Putamen (tissue), 1 donor: Measurements from ENCODE around the gene MAST4.
A peak's percentile ranks its signal among the peaks of the same experiment; 100 is the strongest.
"Not testable (repeated sequence)": the region's sequence is repeated elsewhere in the genome, so short reads cannot be mapped to it uniquely, and the experiment has no call there.

ENCODE experiments used
- DNase-seq: peaks from one replicate; pipeline ENCODE4 v3.0.0-alpha.2; 2016; ENCODE audit warnings: low spot score

MAST4 gene

DNA sequence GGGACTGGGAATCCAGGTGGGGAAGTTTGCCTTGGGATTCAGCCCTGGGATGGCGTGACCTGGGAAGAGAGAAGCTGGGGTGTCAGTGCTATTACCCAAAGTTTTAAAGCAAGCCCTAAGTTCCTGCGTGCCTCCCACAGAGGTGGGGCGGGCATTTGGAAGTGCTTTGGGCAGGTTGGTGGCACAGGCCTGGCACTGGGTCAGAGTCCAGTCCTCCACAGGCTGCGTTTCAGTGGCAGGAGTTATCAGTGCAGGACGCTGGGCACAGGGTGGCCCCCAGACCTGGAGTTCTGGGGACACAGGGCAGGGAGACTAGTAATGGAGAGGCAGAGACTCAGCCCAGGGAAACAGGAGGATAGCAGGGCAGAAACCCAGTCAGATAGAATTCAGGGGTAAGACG lies 147.2 kb downstream of the MAST4 start:
- DNase-seq, result no peak

DNA sequence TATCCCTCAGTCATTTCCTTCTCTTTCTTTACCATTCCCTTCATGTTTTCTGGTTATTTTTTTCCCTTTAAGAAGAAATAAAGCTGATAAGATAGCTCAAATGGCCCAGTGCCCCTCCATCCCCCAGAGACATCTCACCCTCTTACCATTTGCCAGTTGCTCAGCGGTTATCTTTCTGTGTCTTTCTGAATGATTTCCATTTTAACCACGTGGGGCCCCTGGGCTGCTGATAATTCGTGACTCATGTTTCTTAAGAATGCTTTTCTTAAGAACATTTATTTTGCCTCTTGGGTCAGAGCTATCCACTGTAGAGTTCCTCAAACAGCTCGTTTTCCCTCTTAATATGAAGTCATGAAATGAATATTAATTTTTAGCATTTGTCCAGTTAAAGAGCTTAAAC lies 147.8 kb downstream of the MAST4 start:
- DNase-seq, result no peak

DNA sequence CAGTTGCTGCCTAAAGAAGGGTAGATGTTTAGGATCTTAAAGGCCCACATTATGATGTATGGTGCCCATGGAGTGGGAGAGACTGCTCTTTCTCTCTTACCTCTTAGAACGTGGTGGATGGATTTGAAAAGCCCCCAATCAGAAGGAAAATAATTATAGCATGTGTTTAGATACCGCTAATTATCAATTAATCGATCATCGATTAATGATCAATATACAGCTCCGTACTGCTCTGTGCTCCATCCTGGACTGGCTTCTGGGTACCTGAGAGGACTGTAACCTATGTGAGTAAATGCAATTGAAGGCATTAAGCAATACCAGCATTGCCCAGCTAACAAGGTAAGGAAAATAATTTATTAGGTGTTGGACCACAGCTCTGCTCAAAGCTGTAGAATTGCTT lies 149.1 kb downstream of the MAST4 start:
- no peak for DNase-seq

DNA sequence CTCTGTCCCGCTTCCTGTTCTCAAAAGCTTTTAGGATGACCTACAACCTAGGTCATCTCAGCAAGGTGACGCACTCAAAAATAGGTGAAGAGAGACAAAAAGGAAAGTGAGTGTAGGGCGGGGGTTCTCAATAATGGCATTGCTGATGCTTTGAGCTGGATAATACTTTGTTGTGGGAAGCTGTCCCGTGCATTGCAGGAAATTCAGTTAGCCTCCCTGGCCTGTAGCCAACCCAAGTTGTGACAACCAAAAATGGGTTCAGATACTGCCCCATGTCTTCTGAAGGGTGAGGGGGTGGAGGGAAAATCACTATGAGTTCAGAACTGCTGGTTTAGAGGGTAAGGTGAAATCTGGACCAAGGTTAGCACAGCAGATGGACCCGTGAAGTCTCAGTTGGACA lies 151.4 kb downstream of the MAST4 start:
- no peak for DNase-seq

DNA sequence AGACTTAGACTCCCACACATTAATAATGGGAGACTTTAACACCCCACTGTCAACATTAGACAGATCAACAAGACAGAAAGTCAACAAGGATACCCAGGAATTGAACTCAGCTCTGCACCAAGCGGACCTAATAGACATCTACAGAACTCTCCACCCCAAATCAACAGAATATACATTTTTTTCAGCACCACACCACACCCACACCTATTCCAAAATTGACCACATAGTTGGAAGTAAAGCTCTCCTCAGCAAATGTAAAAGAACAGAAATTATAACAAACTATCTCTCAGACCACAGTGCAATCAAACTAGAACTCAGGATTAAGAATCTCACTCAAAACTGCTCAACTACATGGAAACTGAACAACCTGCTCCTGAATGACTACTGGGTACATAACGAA lies 156.5 kb downstream of the MAST4 start:
- DNase-seq, result not testable (repeated sequence)

DNA sequence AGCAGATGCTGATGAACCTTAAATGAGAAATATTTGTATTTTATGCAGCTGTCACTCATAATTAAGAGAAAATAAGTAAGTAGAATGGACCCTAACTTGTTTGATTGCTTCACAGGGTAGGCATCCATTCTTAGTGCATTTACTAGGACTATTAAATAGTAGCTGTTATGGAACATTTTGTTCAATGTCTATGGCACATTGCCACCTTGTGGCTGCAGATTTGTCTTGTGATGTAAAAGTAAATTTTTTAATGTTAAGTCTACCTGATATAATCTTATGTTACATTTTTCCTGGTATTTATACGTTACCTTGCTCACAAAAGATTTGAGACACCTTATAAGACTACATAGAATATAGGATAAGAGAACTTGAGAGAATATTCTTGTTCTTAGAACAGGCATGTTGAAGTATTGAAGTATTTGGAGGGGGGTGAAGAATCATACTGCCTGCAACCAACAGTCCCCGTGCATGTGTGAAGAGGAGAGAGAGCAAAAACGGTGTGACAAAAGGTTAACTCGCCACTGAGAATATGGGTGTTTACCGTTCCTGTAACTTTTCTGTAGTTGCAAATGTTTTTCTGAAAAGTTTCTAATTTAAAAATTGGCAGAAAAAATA lies 161.1 kb downstream of the MAST4 start:
- peak; percentile 18 for DNase-seq

DNA sequence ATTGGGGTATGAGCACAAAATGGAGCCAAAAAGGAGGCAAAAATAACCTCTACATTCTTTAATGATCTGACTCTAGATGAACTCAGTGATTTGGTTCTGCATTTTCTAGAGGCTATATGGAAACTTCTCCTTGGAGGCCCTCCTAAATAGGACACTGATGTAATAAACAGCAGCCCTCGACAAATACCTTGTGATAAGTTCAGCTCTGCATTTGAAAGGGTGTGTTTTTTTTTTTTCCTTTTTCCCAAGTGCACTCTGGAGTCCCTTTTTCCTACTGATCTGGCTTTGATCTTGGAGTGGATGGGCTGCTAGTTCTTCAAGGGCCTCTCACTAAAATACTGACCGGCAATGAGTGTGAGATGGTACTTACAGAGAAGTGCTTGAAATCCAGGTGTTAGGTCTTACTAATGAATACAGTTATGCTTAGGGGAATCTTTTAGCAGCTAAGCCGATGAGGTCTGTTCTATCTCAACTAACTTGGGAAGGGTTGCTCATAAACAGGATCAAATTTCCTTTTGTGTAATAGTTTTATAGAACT lies 161.7 kb downstream of the MAST4 start:
- DNase-seq, result no peak

DNA sequence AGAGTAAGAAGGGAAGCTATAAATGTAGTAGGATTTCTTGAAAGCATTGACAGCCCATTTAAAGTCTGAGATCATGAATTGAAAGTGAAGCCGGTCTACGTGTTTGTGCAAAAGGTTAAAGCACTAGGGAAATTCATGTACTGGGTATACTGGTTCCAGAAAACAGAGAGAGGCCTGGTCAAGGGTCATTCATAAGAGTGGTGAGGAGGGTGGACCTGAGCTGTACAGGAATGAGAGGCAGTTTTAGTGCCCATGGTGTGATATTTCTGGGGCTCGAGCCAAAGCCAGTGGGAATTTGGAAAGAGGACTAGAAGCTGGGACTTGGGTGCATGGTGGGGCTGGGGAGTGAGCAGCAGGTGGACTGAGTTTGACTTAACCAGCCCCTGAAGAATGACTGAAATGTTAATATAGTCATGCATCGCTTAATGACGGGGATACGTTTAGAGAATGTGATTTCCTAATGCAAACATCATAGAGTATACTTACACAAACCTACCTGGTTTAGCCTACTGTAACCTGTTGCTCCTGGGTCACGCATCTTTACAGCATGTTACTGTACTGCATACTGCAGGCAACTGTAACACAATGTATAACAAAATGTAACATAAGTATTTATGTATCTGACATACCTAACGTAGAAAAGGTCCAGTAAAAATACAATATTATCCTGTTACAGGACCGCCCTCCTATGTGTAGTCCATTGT lies 173.0 kb downstream of the MAST4 start:
- no peak for DNase-seq

DNA sequence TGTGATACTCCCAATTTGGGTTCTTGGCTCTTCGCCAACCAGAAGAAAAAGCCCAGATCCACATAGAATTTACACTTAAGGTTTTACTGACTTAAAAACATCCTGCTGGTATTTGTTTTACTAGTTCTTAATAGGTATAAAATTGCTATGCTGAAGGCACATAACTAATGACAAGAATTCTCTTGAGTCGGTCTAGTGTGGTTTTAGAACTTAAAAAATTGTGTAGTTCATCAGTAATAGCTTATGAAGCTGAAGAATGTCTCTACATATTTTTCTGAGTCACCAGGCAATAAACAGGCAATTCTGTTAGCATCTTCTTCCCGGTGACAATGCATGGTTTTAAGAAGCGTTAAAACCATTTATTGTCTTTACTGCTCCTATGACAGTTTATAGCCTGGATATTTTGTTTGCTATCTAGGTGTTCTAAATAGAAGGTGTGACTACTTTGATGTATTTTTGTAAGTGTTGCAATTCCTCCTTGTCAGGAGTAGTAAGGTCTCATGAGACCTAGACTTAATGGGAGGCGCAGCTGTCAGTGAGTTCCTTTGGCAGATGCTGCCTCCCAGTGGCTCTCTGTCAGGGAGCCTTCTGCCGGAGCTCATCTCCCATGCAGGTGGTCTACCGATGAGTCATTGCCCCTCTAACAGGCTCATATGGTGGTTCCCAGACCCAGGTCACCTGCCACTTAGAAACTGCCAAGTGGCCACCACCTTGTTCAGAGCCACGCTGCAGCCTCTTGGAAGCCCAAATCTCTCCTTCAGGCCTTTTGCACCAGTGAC lies 173.8 kb downstream of the MAST4 start:
- DNase-seq, result no peak

DNA sequence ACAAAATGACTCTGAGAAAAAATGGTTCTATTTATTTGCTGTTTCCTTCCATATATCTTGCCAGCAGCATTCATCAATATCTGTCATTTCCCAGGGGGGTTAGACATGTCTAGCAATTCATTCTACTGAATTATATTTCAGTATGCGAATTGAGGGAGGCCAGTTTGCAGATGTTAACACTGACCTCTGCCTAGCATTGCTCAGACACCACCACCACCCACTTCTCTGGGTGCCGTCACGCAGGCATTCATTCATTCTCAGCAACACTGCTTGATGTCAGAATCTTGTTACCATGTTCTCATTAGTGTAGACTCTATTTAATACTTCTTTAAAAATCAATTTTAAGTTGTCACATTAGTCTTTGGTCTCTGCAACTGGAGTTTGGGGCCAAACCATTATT lies 181.7 kb downstream of the MAST4 start:
- no peak for DNase-seq

DNA sequence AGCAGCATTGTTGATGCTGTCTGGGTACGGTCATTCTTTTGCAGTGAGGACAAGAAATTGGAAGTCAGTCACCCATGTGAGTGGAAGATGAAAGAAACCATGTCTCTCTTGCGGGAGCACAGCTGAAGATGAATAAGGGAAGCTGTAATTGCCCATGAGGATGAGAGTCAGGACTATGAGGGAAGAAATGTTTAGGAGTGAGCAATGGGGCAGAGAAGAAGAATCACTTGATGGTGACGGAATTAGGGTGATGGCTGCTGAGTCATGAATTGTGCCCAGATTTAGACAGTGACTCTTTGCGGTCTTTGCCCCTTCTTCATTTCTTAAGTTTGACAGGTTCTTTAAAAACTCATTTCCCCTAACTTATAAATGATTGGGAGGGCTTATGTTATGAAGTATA lies 183.3 kb downstream of the MAST4 start:
- no peak for DNase-seq

DNA sequence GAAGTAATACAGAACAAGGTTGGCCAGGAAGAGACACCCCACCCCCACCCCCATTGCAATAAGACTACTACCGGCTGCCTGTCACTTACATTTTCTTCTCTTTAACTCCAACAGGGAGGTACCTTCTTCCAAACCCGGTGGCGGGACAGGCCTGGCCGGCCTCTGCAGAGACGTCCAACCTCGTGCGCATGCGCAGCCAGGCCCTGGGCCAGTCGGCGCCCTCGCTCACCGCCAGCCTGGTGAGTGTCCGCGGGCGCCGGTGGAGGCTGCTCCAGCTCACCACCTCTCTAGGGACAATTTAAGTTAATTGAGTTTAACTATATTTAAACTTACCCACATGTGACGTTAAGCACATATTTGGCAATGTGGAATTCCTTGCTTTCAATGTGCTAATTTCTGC lies 192.4 kb downstream of the MAST4 start:
- no peak for DNase-seq

DNA sequence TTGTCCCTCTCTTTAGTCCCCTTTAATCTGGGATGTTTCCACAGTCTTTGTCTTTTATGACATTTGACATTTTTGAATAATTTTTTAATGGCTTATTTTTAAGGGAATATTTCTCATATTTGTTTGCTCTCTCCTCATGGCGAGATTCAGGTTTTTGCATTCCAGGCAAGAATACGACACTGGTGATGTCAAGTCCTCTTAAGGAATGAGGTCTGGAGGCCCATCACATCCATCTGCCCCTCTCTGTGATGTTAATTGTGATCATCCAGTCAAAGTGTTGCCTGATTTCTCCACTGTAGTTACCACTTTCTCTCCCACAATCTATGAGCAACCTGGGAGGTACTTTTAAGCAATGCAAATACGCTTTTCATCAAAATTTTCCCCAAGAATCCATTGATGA lies 193.2 kb downstream of the MAST4 start:
- DNase-seq, result no peak

DNA sequence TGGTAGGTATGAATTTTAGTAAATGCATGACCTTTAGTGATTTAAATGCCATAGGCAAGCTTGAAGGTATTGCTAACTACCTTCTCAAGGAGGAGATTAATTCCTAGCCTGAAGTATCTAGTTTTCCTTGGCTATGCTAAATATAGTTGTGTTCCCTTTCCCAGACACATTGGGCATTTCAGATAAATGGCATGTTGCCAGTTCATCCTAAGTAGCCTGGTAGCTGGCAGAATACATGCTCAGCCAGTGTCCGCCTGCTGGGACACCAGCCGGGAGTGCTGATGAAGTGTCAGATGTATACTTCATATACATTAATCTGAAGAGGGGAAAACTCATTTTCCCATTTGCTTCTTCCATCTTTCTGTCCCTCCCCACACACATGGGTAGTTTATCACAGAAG lies 196.9 kb downstream of the MAST4 start:
- DNase-seq, result no peak

DNA sequence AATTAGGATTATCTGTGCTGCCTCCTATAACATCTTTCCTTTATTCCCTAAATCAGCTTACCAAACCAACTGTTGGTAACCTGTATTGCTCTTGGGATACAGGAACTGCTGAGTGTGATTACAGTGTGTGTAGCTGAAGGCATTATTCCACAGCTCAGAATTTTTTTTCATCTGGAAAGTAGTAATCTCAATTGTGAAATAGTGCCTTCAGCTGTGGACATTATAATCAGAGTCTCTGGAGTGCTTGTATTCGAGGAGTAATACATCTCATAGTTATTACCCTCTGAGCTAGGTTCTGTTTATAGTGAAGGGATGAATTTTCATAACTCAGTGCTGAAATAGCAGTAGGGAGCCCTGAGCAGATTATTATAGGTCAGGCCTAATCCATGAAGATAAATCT lies 199.5 kb downstream of the MAST4 start:
- no peak for DNase-seq

DNA sequence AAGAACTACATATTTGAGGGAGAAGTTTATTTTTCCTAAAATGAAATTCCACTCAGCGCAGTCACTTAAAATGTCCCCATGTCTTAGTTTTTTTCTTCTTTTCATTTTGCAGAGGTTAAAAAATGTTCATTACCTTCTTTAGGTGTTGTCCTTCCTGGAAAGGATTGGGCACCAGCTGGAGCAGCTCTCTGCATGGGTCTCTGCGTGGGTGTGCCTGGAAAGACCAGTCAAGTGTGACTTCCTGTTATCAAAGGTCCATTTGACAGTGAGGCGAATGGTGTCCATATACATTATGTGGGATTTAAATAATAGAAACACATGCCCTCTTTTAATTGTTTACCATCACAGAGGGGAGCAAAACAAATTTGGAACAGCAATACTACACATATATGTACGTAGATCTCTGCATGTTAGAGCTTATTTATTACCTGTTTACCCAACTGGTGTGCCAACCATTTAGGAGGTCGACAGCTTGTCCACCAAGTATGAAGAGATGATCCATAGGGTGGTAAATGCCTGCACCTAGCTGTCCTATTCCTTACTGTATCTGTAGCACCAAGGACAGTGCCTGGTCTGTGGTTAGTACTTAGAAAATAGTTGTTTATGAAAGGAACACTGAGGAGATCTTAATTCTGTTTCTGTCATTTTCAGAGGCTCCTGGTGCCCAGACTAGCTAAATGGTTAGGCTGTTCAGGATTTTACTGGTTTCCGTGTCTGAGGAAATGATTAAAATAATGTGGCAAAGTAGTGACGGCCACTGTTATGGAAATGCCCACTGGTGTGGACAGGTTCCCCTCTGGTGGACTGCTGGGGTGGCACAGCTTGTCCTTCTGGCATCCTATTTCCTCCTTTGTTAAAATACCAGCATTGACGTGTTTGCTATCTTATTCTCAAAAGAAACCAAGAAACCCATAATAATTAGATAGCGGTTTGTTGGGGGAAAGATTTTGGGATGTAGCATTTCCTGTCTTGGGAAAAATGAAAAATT lies 200.4 kb downstream of the MAST4 start:
- no peak for DNase-seq

DNA sequence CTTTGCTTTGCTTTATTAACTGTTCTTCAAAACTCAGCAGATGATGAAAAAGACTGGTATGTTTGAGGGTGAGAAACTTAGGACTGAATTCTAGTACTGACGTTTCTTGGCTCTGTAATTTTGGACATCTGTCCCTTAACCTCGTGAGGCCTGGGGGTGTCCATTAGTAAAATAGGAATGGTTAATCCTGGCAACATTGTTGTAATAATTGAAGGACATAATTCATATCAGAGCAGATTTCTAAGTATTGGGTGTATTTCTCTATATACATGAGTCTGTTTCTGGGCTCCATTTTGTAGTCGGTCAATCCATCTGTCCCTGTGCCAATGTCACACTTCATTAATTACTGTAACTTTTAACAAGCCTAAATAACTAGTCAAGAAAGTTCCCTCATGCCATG lies 206.7 kb downstream of the MAST4 start:
- no peak for DNase-seq

DNA sequence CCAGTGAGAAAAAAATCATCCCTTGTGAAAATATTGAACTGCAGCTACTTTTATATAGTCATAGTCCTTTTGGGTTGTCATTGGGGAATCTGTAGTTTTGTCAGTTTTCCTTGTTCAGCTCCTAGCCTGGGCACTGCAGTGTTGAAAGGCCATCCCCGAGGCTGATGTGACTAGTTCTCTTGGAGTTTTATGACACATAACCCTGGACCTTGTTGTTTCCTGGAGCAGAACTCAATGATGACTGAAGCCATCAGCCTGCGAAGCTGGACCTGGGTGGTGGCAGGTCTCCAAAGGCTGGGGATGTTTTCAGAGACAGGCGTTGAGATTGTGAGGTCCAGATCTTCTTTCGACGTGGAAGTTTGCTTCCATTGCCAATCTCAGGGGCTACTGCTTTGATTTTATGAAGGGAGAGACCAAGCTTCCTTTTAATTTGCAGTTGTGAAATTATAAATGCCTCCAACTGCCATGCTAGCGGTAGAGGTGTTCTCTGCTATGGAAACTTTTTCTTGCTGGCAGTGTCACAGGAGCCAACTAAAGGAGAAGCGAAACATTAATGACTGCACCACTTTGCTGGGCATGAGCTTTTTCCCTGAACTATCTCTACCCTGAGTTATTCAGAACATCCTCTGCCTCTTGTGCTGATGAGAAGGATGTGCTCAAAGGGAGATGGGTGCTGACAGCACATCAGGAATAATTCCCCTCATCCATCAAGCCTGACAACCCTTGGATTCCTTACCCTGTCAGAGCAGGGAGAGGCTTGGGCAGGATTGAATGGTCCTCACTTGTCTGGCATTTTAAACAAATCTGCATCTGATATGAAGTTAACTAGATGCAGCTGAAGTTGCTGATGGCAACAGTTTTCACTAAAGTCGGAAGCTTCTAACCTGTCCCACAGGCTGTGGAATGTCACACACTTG lies 209.6 kb downstream of the MAST4 start:
- DNase-seq, result no peak

DNA sequence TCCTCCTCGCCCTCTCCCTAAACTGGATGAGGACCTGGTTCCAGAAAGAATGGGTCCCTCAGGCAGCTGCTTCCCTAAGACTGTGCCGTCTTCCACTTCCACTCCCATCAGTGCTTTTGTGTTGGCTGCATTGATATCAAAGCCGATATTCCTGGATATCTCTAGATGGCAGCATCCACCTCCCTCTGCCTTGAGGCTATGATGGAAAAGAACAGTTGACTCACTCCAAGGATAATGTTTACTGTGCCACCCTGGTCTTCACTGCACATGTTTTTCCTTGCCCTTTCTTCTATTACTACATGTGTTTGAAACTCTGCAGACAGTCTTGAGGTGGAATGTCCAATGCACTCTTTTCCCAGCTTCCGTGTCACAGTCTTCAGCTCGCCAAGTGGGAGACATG lies 211.6 kb downstream of the MAST4 start:
- peak; percentile 60 for DNase-seq

DNA sequence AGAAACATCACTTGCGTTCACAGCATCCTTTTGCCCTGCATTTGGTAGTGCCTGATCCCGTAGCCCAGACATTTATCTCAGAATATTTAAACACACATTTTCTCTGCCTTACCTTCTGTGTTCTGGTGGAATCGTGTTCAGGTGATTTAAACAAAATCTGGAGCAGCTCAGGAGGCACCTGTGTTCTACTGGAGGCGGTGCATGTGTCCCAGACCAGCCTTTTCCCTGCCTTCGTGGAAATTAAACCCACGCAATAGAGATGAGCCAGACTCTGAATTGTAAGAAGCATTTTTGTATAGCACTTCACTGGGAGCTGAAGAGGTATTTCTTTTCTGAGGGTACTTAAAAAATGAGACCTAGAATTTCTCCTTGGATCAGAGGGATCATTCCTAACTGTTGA lies 212.5 kb downstream of the MAST4 start:
- peak; percentile 47 for DNase-seq

DNA sequence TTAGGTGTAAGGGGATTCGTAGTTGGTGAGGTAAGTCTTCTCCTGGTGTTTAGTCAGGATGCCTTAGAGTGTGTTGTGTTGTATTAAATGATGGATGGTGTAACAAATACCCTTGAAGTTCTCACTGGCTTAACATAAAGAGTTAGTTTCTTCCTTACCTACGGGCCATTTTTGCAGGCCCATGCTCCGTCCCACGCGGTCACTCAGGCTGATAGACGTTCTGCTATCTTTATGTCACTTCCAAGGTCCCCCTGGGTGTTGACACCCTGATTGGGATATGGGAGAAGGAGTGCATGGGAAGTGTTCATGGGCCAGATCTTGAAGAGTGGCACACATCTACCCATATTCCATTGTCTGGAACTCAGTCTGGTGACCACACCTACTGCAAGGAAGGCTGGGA lies 214.0 kb downstream of the MAST4 start:
- no peak for DNase-seq
